T-helper 2 cell treated with Interferon-gamma antibody and Interleukin-4, amounts not matched to agents 5 μg/mL and 100 μg/mL, for 36 hours (primary cell): ENCODE results near the gene ENPP5.
"Not testable (repeated sequence)": the region's sequence is repeated elsewhere in the genome, so short reads cannot be mapped to it uniquely, and the experiment has no call there.

ENCODE experiments used
- DNase-seq: peaks from one replicate; pipeline ENCODE4 v3.0.0; 2021; ENCODE audit warnings: low spot score
- H3K27ac Mint-ChIP-seq: one replicate; pipeline ENCODE4 v1.8.0; 2021; ENCODE audit warnings: mild to moderate bottlenecking, mixed read lengths
- H3K27me3 Mint-ChIP-seq: one replicate; pipeline ENCODE4 v1.8.0; 2021; ENCODE audit warnings: low read depth, mixed read lengths
- H3K36me3 Mint-ChIP-seq: one replicate; pipeline ENCODE4 v1.8.0; 2021; ENCODE audit warnings: low read depth, mixed read lengths
- H3K4me1 Mint-ChIP-seq: one replicate; pipeline ENCODE4 v1.8.0; 2021; ENCODE audit warnings: low read depth, mixed read lengths
- H3K4me3 Mint-ChIP-seq: one replicate; pipeline ENCODE4 v1.8.0; 2022; ENCODE audit warnings: mild to moderate bottlenecking, moderate library complexity, mixed read lengths
- H3K9me3 Mint-ChIP-seq: one replicate; pipeline ENCODE4 v1.8.0; 2021; ENCODE audit warnings: mixed read lengths

Gene ENPP5

GRCh38 chr6:46201702-46202101 lies 30.9 kb upstream of the ENPP5 start:
- Mint-ChIP-seq H3K27ac (no peak overlapping the region), H3K27me3 (peaks cover 17% of the 10 kb centered on the region), H3K4me3 (no peak overlapping the region), H3K4me1 (no peaks in the 10 kb centered on the region), H3K36me3 (no peaks in the 10 kb centered on the region), H3K9me3 (no peaks in the 10 kb centered on the region)
- no peak for DNase-seq

DNA sequence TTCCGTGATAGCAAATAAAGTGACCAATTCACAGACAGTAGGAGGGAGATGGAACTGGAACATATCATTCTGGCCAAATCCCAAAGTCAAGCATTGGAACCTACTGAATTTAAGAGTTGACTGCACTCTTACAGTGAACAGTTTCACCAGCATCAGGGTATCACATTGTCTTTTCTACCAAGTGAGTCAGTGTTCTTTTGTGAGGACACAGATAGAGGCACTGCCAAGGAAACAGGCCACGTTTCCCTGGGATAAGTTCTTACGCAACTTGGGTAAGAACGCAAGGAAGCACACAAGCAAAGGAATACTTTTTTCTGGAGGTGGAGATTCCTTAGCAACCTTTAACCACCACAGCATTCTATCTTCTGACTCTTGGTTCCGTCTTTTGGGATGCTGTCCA lies 28.6 kb upstream of the ENPP5 start:
- H3K36me3 Mint-ChIP-seq: no peaks in the 10 kb centered on the region
- no peak overlapping the region for H3K4me3 Mint-ChIP-seq
- H3K4me1 Mint-ChIP-seq: no peaks in the 10 kb centered on the region
- H3K9me3 Mint-ChIP-seq: no peaks in the 10 kb centered on the region
- no peak overlapping the region for H3K27ac Mint-ChIP-seq
- DNase-seq: no peak
- peaks cover 28% of the 10 kb centered on the region for H3K27me3 Mint-ChIP-seq

- Mint-ChIP-seq H3K27me3 (peaks cover 54% of the 10 kb centered on the region), H3K36me3 (no peaks in the 10 kb centered on the region), H3K4me1 (no peaks in the 10 kb centered on the region), H3K9me3 (no peaks in the 10 kb centered on the region), H3K4me3 (no peak overlapping the region), H3K27ac (no peak overlapping the region)
- DNase-seq: no peak
Measured at GRCh38 chr6:46191961-46192360, 21.2 kb upstream of the ENPP5 start.

DNA sequence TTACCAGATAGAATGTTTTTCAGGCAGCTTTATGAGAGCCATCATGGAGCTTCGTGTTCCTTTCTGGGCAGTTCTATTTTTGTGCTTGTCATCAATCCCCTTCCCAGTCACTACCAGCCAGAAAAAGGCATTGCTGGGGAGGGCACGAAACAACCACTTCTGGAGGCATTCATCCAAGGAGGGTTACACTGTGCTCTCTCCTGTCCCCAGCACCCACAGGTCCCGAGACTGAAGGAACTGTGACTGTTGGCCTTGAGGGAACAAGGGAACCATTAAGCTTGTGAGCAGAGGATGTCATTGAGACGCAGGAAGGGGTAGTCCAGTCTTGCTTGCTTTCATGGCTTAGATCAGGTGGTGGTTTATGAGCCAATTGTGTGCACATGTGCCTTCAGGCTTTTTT lies 20.1 kb upstream of the ENPP5 start:
- Mint-ChIP-seq H3K36me3 (no peaks in the 10 kb centered on the region), H3K27ac (no peak overlapping the region), H3K4me3 (no peak overlapping the region), H3K9me3 (no peaks in the 10 kb centered on the region), H3K27me3 (peaks cover 55% of the 10 kb centered on the region), H3K4me1 (no peaks in the 10 kb centered on the region)
- no peak for DNase-seq

DNA sequence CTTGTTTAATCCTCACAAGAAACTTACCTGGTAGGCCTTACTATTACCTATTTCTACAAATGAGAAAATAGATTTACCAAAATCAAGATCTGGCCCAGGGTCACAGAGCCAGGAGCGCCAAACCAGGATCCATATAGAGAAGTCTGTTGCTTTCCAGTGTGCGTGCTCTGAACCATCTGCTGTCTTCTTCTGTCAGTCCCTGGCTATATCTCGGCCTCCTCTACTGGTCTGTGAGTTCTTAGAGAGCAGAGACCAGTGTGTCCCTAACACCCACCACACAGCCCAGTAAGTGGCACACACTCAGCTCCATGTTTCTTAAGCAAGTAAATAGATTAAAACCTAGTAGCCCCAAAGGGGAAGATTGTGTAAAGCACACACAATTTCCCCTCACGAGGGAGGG lies 18.9 kb upstream of the ENPP5 start:
- peaks cover 63% of the 10 kb centered on the region for H3K27me3 Mint-ChIP-seq
- no peak overlapping the region for H3K27ac Mint-ChIP-seq

GRCh38 chr6:46186583-46186982 lies 15.8 kb upstream of the ENPP5 start:
- Mint-ChIP-seq H3K27me3 (peaks cover 66% of the 10 kb centered on the region), H3K4me1 (no peaks in the 10 kb centered on the region), H3K4me3 (no peak overlapping the region), H3K9me3 (no peaks in the 10 kb centered on the region), H3K27ac (no peak overlapping the region), H3K36me3 (no peaks in the 10 kb centered on the region)
- DNase-seq: no peak

More for the DNA sequence above, 18.9 kb upstream of the ENPP5 start:
- H3K4me3 Mint-ChIP-seq: no peak overlapping the region
- no peaks in the 10 kb centered on the region for H3K4me1 Mint-ChIP-seq
- DNase-seq: no peak
- H3K9me3 Mint-ChIP-seq: no peaks in the 10 kb centered on the region
- no peaks in the 10 kb centered on the region for H3K36me3 Mint-ChIP-seq

DNA sequence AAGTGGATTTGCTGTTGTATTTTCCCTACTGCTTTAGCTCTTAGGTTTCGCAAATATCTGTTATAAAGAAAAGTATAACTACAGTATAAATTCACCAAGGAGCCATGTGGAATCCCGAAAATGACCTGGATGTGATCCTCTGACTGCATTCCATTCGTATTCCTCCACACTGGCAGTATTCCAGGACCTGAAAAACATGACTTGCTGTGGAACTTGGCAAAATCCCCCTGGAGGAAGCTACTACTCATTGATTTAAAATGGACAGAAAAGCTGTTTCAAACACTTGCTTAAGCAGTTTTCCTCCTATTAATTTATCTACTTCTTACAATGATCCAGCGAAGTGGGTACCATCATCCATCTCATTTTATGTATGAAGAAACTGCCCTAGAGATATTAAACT lies 13.3 kb upstream of the ENPP5 start:
- H3K36me3 Mint-ChIP-seq: no peaks in the 10 kb centered on the region
- peaks cover 76% of the 10 kb centered on the region for H3K27me3 Mint-ChIP-seq
- no peak for DNase-seq
- no peaks in the 10 kb centered on the region for H3K9me3 Mint-ChIP-seq
- H3K4me1 Mint-ChIP-seq: no peaks in the 10 kb centered on the region
- H3K4me3 Mint-ChIP-seq: no peak overlapping the region
- no peak overlapping the region for H3K27ac Mint-ChIP-seq

DNA sequence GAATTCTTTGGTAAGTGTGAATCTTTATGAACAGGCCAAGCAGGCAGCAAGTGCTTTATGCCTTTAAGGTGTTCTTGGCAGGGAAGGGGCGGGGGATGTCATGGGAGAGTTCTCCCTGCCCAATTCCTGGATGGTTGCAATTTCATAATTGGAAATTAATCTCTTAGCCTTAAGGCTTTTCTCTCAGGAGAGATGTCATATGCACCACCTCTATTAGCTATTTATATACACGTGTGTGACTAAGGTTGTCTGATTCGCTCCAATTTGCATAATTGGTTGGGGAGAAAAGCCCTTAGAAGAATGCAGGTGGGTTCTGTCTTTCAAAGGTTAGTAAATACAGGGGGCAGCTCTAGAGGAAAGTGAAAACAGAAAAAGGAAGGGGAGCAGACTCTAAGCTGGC lies 5.2 kb upstream of the ENPP5 start:
- Mint-ChIP-seq H3K27ac (no peak overlapping the region), H3K9me3 (no peaks in the 10 kb centered on the region), H3K27me3 (peaks cover 81% of the 10 kb centered on the region), H3K36me3 (no peaks in the 10 kb centered on the region), H3K4me1 (peaks cover 19% of the 10 kb centered on the region), H3K4me3 (no peak overlapping the region)
- DNase-seq: no peak

- Mint-ChIP-seq H3K4me3 (peak overlapping the region; percentile 34), H3K27ac (peak overlapping the region; percentile 26), H3K27me3 (peaks cover 83% of the 10 kb centered on the region), H3K4me1 (peaks cover 20% of the 10 kb centered on the region), H3K9me3 (no peaks in the 10 kb centered on the region), H3K36me3 (no peaks in the 10 kb centered on the region)
- peak; percentile 38 for DNase-seq
Measured at GRCh38 chr6:46175446-46175845, 4.7 kb upstream of the ENPP5 start.

- H3K4me3 Mint-ChIP-seq: peak overlapping the region; percentile 34
- no peaks in the 10 kb centered on the region for H3K36me3 Mint-ChIP-seq
- H3K27me3 Mint-ChIP-seq: peaks cover 83% of the 10 kb centered on the region
- no peaks in the 10 kb centered on the region for H3K9me3 Mint-ChIP-seq
- H3K4me1 Mint-ChIP-seq: peaks cover 25% of the 10 kb centered on the region
- peak overlapping the region; percentile 26 for H3K27ac Mint-ChIP-seq
- DNase-seq: no peak
Measured at GRCh38 chr6:46174904-46175303, 4.1 kb upstream of the ENPP5 start.

- Mint-ChIP-seq H3K4me1 (peaks cover 26% of the 10 kb centered on the region), H3K4me3 (no peak overlapping the region), H3K27me3 (peaks cover 78% of the 10 kb centered on the region), H3K27ac (no peak overlapping the region), H3K9me3 (no peaks in the 10 kb centered on the region), H3K36me3 (no peaks in the 10 kb centered on the region)
- DNase-seq: no peak
Measured at GRCh38 chr6:46172176-46172575, 1.4 kb upstream of the ENPP5 start.

- H3K4me3 Mint-ChIP-seq: no peak overlapping the region
- H3K36me3 Mint-ChIP-seq: no peaks in the 10 kb centered on the region
- H3K4me1 Mint-ChIP-seq: no peaks in the 10 kb centered on the region
- DNase-seq: no peak
- H3K9me3 Mint-ChIP-seq: peaks cover 3% of the 10 kb centered on the region
- no peak overlapping the region for H3K27ac Mint-ChIP-seq
- H3K27me3 Mint-ChIP-seq: peaks cover 56% of the 10 kb centered on the region
Measured at GRCh38 chr6:46160102-46160501, 10.7 kb downstream of the ENPP5 start.

GRCh38 chr6:46159229-46159628 lies 11.6 kb downstream of the ENPP5 start:
- no peaks in the 10 kb centered on the region for H3K4me1 Mint-ChIP-seq
- peaks cover 54% of the 10 kb centered on the region for H3K27me3 Mint-ChIP-seq
- no peaks in the 10 kb centered on the region for H3K36me3 Mint-ChIP-seq
- no peak overlapping the region for H3K4me3 Mint-ChIP-seq
- no peaks in the 10 kb centered on the region for H3K9me3 Mint-ChIP-seq
- DNase-seq: no peak
- no peak overlapping the region for H3K27ac Mint-ChIP-seq

- Mint-ChIP-seq H3K4me3 (no peak overlapping the region), H3K36me3 (no peaks in the 10 kb centered on the region), H3K4me1 (no peaks in the 10 kb centered on the region), H3K9me3 (no peaks in the 10 kb centered on the region), H3K27me3 (peaks cover 56% of the 10 kb centered on the region), H3K27ac (no peak overlapping the region)
- no peak for DNase-seq
Measured at GRCh38 chr6:46156701-46157100, 14.1 kb downstream of the ENPP5 start.

GRCh38 chr6:46149066-46149465 lies 21.7 kb downstream of the ENPP5 start:
- peaks cover 23% of the 10 kb centered on the region for H3K27me3 Mint-ChIP-seq
- not testable (repeated sequence) for H3K4me1 Mint-ChIP-seq, H3K27ac Mint-ChIP-seq, H3K4me3 Mint-ChIP-seq, H3K36me3 Mint-ChIP-seq, DNase-seq, H3K9me3 Mint-ChIP-seq
